ENCODE results near the gene RTN4RL2. TPM values are rescaled to one million over a fixed set of nuclear protein-coding genes. Genes with fewer than 3 reads are reported as not detected.

RTN4RL2 gene
- total and polyA plus RNA-seq, 9 of the 15 experiments (the other 6 are each of a cell fraction or from before 2014, with no cell fraction given): 0.06 to 1.9 (median 0.34) TPM; not detected in 4

GRCh38 chr11:57480409-57481137 lies 20.2 kb downstream of the RTN4RL2 start (continued):
- TF ChIP-seq HBP1 (CRISPR knock-in tag; IDR thresholded peaks at IDR 0.05) (no peak), IRF1 (CRISPR knock-in tag; IDR thresholded peaks at IDR 0.05; ENCODE audit: borderline replicate concordance) (no peak), ZNF511 (CRISPR knock-in tag; IDR thresholded peaks at IDR 0.05) (no peak), RBBP5 (IDR thresholded peaks at IDR 0.05; ENCODE audit: borderline replicate concordance, insufficient read depth, low read length, poor library complexity, severe bottlenecking) (no peak), FOXK1 (CRISPR knock-in tag; IDR thresholded peaks at IDR 0.05; ENCODE audit: borderline replicate concordance) (no peak), FOXK2 (conservative IDR thresholded peaks at IDR 0.05 in 1 of 2, IDR thresholded peaks at IDR 0.05 in 1 of 2; ENCODE audit: low read depth in 2 of 2) (no peak), GTF3C2 (IDR thresholded peaks at IDR 0.05; ENCODE audit: borderline replicate concordance, extremely low read depth, insufficient read length) (no peak), GATAD2A (IDR thresholded peaks at IDR 0.05) (no peak), ZFP36 (IDR thresholded peaks at IDR 0.05; ENCODE audit: low read depth, low read length, partially characterized antibody) (peak; percentile 85), VEZF1 (CRISPR knock-in tag; IDR thresholded peaks at IDR 0.05) (no peak), ZBED1 (IDR thresholded peaks at IDR 0.05) (no peak), ZBTB1 (CRISPR knock-in tag; IDR thresholded peaks at IDR 0.05; ENCODE audit: borderline replicate concordance, low read depth) (no peak), SP1 (CRISPR knock-in tag; IDR thresholded peaks at IDR 0.05) (no peak), MYBL2 (IDR thresholded peaks at IDR 0.05; ENCODE audit: low read depth) (no peak), MYBL2 (CRISPR knock-in tag; IDR thresholded peaks at IDR 0.05; ENCODE audit: borderline replicate concordance) (no peak), HSF4 (CRISPR knock-in tag; IDR thresholded peaks at IDR 0.05; ENCODE audit: borderline replicate concordance) (no peak), TCF3 (CRISPR knock-in tag; IDR thresholded peaks at IDR 0.05) (peak; percentile 27; the same call in 1 of the 2 replicates), BRCA1 (IDR thresholded peaks at IDR 0.05) (no peak), BRCA1 (CRISPR knock-in tag; IDR thresholded peaks at IDR 0.05) (no peak), ARHGAP35 (IDR thresholded peaks at IDR 0.05; ENCODE audit: partially characterized antibody) (no peak), CCNT2 (IDR thresholded peaks at IDR 0.05; ENCODE audit: borderline replicate concordance, extremely low read depth, insufficient read length, low read depth, low read length) (no peak)
